Measurements from ENCODE around the gene NPAS3. TPM values are rescaled to one million over a fixed set of nuclear protein-coding genes. Genes with fewer than 3 reads are reported as not detected.

The NPAS3 gene
- total RNA-seq, 1 experiment from 2014 or later: not detected

DNA sequence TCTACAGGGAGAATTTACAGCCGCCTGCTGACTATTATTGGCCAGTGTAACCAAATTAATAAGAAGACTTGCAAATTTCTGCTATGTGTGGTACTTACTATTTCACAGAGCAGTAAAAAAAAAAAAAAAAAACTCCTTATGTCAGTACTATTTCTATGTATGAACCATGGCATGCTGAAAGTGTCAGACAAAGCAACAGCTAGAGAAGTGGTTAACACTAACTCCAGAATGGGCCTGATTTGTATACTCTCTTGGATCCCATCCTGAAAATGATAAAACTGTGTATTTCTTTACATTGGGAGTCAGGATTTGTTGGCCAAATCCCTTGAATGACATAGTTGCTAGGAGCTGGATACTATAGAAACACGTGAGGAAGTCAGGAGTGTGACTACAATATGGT lies 595.4 kb downstream of the NPAS3 start (continued):
- TF ChIP-seq, protein P1, sequence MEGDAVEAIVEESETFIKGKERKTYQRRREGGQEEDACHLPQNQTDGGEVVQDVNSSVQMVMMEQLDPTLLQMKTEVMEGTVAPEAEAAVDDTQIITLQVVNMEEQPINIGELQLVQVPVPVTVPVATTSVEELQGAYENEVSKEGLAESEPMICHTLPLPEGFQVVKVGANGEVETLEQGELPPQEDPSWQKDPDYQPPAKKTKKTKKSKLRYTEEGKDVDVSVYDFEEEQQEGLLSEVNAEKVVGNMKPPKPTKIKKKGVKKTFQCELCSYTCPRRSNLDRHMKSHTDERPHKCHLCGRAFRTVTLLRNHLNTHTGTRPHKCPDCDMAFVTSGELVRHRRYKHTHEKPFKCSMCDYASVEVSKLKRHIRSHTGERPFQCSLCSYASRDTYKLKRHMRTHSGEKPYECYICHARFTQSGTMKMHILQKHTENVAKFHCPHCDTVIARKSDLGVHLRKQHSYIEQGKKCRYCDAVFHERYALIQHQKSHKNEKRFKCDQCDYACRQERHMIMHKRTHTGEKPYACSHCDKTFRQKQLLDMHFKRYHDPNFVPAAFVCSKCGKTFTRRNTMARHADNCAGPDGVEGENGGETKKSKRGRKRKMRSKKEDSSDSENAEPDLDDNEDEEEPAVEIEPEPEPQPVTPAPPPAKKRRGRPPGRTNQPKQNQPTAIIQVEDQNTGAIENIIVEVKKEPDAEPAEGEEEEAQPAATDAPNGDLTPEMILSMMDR (IDR thresholded peaks at IDR 0.05 in 2 of 3, conservative IDR thresholded peaks at IDR 0.05 in 1 of 3; ENCODE audit: borderline replicate concordance in 1 of 3, insufficient read depth in 1 of 3, low read depth in 2 of 3, low read length in 2 of 3): no peak
- TF ChIP-seq SRF (IDR thresholded peaks at IDR 0.05; ENCODE audit: low read depth) (no peak), JUND (IDR thresholded peaks at IDR 0.05) (no peak), FOSL1 (IDR thresholded peaks at IDR 0.05; ENCODE audit: low read depth) (no peak), ZFX (IDR thresholded peaks at IDR 0.05) (no peak), CEBPB (IDR thresholded peaks at IDR 0.05; ENCODE audit: low read depth) (no peak)
- TF ChIP-seq, protein P2, sequence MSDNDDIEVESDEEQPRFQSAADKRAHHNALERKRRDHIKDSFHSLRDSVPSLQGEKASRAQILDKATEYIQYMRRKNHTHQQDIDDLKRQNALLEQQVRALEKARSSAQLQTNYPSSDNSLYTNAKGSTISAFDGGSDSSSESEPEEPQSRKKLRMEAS (IDR thresholded peaks at IDR 0.05): no peak
- TF ChIP-seq, protein P3, sequence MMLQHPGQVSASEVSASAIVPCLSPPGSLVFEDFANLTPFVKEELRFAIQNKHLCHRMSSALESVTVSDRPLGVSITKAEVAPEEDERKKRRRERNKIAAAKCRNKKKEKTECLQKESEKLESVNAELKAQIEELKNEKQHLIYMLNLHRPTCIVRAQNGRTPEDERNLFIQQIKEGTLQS (IDR thresholded peaks at IDR 0.05): no peak

DNA sequence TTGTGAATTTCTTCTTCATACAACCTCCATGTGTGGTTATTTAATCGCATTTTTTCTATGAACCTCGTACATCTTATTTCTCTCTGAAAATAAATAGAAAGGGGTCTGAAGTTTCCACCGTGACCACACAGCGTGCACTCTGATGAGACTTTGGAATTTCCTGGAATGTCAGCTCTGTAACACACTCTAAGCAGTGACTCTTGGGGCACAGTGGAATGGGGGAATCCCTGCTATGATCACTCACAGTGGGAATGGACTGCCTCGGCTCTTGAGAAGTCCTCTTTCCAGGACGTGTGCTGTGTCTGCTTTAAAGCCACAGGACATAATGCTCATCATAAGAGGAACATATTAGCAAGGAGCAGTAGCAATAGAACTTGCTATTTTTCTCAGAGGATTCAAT lies 596.0 kb downstream of the NPAS3 start:
- Histone ChIP-seq H3K9ac (ENCODE audit: low read length) (no peak overlapping the region), H3K79me2 (ENCODE audit: insufficient read depth, low read length) (no peaks in the 10 kb centered on the region), H3K36me3 (ENCODE audit: control insufficient read depth in 1 of 2, insufficient read depth in 2 of 2, low read length in 2 of 2) (no peaks in the 10 kb centered on the region), H3K9me3 (ENCODE audit: control insufficient read depth in 1 of 2, insufficient read depth in 1 of 2, low read depth in 1 of 2, low read length in 2 of 2) (no peaks in the 10 kb centered on the region), H3K27me3 (ENCODE audit: insufficient read depth, low read length) (no peaks in the 10 kb centered on the region; the same call in 1 of the 2 replicates), H3K4me1 (ENCODE audit: control insufficient read depth in 1 of 2, insufficient read depth in 2 of 2, low read length in 2 of 2) (no peaks in the 10 kb centered on the region), H3K4me2 (ENCODE audit: low read length) (no peak overlapping the region), H2AFZ (ENCODE audit: low read depth, low read length, poor library complexity, severe bottlenecking) (no peak overlapping the region), H3K4me3 (replicated peaks in 1 of 2; ENCODE audit: low read depth in 1 of 2, low read length in 2 of 2) (no peak overlapping the region), H4K20me1 (ENCODE audit: insufficient read depth) (no peaks in the 10 kb centered on the region), H3K9me2 (ENCODE audit: insufficient read depth) (no peaks in the 10 kb centered on the region), H3K27ac (ENCODE audit: low read depth, low read length) (no peak overlapping the region)
- ChIA-PET RAD21 (ENCODE audit: low non-redundant PET in 1 of 2, low total read pairs in 2 of 2, uncharacterized antibody in 2 of 2, unreplicated experiment in 2 of 2) (no interaction called here), POLR2A (no interaction called here), CTCF (no interaction called here)
- DNase-seq (ENCODE audit: low read depth, low spot score) (no peak), ATAC-seq (no peak)
- intact Hi-C loops (cut with micrococcal nuclease): no loop called here
- BruUV-seq (replicated peaks): no TSS peak
- TF ChIP-seq, protein P4, sequence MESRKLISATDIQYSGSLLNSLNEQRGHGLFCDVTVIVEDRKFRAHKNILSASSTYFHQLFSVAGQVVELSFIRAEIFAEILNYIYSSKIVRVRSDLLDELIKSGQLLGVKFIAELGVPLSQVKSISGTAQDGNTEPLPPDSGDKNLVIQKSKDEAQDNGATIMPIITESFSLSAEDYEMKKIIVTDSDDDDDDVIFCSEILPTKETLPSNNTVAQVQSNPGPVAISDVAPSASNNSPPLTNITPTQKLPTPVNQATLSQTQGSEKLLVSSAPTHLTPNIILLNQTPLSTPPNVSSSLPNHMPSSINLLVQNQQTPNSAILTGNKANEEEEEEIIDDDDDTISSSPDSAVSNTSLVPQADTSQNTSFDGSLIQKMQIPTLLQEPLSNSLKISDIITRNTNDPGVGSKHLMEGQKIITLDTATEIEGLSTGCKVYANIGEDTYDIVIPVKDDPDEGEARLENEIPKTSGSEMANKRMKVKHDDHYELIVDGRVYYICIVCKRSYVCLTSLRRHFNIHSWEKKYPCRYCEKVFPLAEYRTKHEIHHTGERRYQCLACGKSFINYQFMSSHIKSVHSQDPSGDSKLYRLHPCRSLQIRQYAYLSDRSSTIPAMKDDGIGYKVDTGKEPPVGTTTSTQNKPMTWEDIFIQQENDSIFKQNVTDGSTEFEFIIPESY (IDR thresholded peaks at IDR 0.05; ENCODE audit: extremely low read depth, insufficient replicate concordance, low read length): no peak
- TF ChIP-seq FOSL1 (IDR thresholded peaks at IDR 0.05; ENCODE audit: low read depth) (no peak), CEBPB (IDR thresholded peaks at IDR 0.05; ENCODE audit: low read depth) (no peak), RAD21 (IDR thresholded peaks at IDR 0.05; ENCODE audit: low read depth) (no peak), EZH2phosphoT487 (IDR thresholded peaks at IDR 0.05; ENCODE audit: borderline replicate concordance) (no peak), EGR1 (IDR thresholded peaks at IDR 0.05; ENCODE audit: low read depth) (no peak), CBX3 (IDR thresholded peaks at IDR 0.05; ENCODE audit: low read depth) (no peak)
- TF ChIP-seq, protein P2 (IDR thresholded peaks at IDR 0.05): no peak
